ENCODE results near the gene PRSS8.

DNA sequence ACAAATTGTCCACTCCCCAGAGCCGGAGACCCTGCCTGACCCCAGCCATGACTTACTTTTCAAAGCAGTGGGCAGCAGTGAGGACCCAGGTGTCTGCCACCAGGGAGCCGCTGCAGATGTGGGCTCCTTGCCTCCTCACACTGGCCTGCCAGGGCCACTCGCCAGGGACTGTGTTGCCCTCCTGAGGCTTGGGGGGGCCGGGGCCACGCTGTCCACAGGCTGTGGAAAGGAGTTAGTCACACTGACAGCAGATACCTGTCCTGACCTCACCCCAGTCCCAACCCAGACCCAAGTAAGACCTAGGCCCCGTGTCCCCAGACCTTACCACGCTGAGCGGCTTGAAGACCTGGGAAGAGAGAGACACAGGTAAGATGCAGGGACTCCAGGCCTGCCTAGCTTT, 48.0 kb downstream of the PRSS8 start:
- TF ChIP-seq, protein P1, sequence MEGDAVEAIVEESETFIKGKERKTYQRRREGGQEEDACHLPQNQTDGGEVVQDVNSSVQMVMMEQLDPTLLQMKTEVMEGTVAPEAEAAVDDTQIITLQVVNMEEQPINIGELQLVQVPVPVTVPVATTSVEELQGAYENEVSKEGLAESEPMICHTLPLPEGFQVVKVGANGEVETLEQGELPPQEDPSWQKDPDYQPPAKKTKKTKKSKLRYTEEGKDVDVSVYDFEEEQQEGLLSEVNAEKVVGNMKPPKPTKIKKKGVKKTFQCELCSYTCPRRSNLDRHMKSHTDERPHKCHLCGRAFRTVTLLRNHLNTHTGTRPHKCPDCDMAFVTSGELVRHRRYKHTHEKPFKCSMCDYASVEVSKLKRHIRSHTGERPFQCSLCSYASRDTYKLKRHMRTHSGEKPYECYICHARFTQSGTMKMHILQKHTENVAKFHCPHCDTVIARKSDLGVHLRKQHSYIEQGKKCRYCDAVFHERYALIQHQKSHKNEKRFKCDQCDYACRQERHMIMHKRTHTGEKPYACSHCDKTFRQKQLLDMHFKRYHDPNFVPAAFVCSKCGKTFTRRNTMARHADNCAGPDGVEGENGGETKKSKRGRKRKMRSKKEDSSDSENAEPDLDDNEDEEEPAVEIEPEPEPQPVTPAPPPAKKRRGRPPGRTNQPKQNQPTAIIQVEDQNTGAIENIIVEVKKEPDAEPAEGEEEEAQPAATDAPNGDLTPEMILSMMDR (IDR thresholded peaks at IDR 0.05) = no peak
- no peak for TF ChIP-seq POLR2A (IDR thresholded peaks at IDR 0.05)
